H1 (cell line): ENCODE measurements around the gene ACTR1B.

Experiments used
- CHD2 ChIP-seq: IDR thresholded peaks from 2 replicates; pipeline ENCODE4 v1.6.1; 2012; ENCODE audit warnings: low read length, improper control_type of control experiment
- EP300 ChIP-seq, 2 experiments: IDR thresholded peaks; 1 replicate in 1 of 2; 2 replicates in 1 of 2; pipeline ENCODE4 v1.6.1; 2011 to 2012; ENCODE audit warnings: low read depth in 2 of 2, low read length in 2 of 2, mild to moderate bottlenecking in 2 of 2, borderline replicate concordance in 1 of 2, inconsistent platforms in 1 of 2, moderate library complexity in 1 of 2
- FOSL1 ChIP-seq: IDR thresholded peaks from 2 replicates; pipeline ENCODE4 v1.6.1; 2011; ENCODE audit warnings: mild to moderate bottlenecking, low read depth, low read length, moderate library complexity; ENCODE audit not compliant: insufficient read depth
- MAFK ChIP-seq: IDR thresholded peaks from 2 replicates; pipeline ENCODE4 v1.6.1; 2012; ENCODE audit warnings: low read depth, mild to moderate bottlenecking, improper control_type of control experiment, low read length
- POLR2AphosphoS5 ChIP-seq: IDR thresholded peaks from 2 replicates; pipeline ENCODE4 v1.6.1; 2011; ENCODE audit warnings: low read depth, low read length
- SP1 ChIP-seq: IDR thresholded peaks from 2 replicates; pipeline ENCODE4 v1.6.1; 2011; ENCODE audit warnings: low read depth, low read length
- TF ChIP-seq, protein P1 (sequence below), 3 experiments: IDR thresholded peaks; 1 replicate in 2 of 3; 2 replicates in 1 of 3; pipeline versions ENCODE4 v1.5.1 to v1.6.1; 2011; ENCODE audit warnings: low read length in 3 of 3, mild to moderate bottlenecking in 3 of 3, inconsistent platforms in 2 of 3, low read depth in 1 of 3, moderate library complexity in 1 of 3; ENCODE audit not compliant: insufficient read depth in 1 of 3; ENCODE audit errors: control extremely low read depth in 1 of 3
- TF ChIP-seq, protein P2 (sequence below): IDR thresholded peaks from 2 replicates; pipeline ENCODE4 v1.6.1; 2012; ENCODE audit warnings: inconsistent platforms

DNA sequence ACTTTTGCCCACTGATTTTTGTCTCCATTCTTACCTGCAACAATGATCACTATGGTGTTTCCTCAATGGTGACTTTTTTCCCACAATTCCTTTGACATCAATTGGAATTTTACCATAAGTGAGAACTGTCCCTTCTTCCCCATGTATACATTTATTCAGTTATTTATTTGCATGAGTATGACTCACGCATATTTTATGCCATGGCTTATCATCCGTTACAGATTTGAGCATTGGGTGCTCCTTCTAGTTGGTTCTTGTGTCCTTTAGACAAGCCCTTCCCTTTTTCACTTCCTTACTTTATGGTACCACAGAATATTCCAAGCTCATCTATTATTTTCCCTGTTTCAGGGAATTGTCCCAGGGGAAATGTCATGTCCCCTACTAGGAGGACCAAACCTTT, 10.4 kb downstream of the ACTR1B start:
- TF ChIP-seq FOSL1, result no peak
- TF ChIP-seq, protein P1, sequence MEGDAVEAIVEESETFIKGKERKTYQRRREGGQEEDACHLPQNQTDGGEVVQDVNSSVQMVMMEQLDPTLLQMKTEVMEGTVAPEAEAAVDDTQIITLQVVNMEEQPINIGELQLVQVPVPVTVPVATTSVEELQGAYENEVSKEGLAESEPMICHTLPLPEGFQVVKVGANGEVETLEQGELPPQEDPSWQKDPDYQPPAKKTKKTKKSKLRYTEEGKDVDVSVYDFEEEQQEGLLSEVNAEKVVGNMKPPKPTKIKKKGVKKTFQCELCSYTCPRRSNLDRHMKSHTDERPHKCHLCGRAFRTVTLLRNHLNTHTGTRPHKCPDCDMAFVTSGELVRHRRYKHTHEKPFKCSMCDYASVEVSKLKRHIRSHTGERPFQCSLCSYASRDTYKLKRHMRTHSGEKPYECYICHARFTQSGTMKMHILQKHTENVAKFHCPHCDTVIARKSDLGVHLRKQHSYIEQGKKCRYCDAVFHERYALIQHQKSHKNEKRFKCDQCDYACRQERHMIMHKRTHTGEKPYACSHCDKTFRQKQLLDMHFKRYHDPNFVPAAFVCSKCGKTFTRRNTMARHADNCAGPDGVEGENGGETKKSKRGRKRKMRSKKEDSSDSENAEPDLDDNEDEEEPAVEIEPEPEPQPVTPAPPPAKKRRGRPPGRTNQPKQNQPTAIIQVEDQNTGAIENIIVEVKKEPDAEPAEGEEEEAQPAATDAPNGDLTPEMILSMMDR (IDR thresholded peaks at IDR 0.05; ENCODE audit: control extremely low read depth in 1 of 3, insufficient read depth in 1 of 3, low read depth in 1 of 3, low read length in 3 of 3), result no peak
- TF ChIP-seq POLR2AphosphoS5, result no peak
- TF ChIP-seq, protein P2, sequence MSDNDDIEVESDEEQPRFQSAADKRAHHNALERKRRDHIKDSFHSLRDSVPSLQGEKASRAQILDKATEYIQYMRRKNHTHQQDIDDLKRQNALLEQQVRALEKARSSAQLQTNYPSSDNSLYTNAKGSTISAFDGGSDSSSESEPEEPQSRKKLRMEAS, result no peak
- TF ChIP-seq SP1, result no peak
- no peak for TF ChIP-seq EP300 (IDR thresholded peaks at IDR 0.05; ENCODE audit: borderline replicate concordance in 1 of 2, low read depth in 2 of 2, low read length in 2 of 2)
- TF ChIP-seq CHD2, result no peak
- TF ChIP-seq MAFK, result no peak
